GM18511 (cell line): ENCODE results near the gene PNRC1.
"Not testable (repeated sequence)": the region's sequence is repeated elsewhere in the genome, so short reads cannot be mapped to it uniquely, and the experiment has no call there.

Experiments
- ATAC-seq: cut with Tn5 transposase; IDR thresholded peaks from one replicate; pipeline ENCODE4 v1.9.1; 2021; ENCODE audit warnings: mild to moderate bottlenecking, moderate library complexity; ENCODE audit not compliant: unreplicated experiment

The PNRC1 gene

GRCh38 chr6:89058627-89059026 lies 21.9 kb upstream of the PNRC1 start:
- no peak for ATAC-seq

GRCh38 chr6:89059227-89059626 lies 21.3 kb upstream of the PNRC1 start:
- no peak for ATAC-seq

DNA sequence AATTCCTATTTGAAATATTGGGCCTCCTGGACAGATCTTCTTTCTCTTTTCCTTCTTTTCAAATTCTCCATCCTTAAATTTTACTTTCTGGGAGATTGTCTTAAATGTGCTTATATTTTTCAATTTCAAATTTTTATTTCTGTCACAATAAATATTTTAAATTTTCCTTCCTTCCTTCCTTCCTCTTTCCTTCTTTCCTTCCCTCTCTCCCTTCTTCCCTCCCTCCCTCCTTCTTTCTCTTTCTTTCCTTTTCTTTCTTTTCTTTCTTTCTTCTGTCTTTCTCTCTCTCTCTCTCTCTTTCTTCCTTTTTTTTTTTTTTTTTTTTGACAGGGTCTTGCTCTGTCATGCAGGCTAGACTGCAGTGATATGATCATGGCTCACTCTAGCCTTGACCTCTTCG lies 16.7 kb upstream of the PNRC1 start:
- ATAC-seq: no peak

GRCh38 chr6:89064931-89065330 lies 15.6 kb upstream of the PNRC1 start:
- not testable (repeated sequence) for ATAC-seq

GRCh38 chr6:89066121-89066520 lies 14.4 kb upstream of the PNRC1 start:
- not testable (repeated sequence) for ATAC-seq

DNA sequence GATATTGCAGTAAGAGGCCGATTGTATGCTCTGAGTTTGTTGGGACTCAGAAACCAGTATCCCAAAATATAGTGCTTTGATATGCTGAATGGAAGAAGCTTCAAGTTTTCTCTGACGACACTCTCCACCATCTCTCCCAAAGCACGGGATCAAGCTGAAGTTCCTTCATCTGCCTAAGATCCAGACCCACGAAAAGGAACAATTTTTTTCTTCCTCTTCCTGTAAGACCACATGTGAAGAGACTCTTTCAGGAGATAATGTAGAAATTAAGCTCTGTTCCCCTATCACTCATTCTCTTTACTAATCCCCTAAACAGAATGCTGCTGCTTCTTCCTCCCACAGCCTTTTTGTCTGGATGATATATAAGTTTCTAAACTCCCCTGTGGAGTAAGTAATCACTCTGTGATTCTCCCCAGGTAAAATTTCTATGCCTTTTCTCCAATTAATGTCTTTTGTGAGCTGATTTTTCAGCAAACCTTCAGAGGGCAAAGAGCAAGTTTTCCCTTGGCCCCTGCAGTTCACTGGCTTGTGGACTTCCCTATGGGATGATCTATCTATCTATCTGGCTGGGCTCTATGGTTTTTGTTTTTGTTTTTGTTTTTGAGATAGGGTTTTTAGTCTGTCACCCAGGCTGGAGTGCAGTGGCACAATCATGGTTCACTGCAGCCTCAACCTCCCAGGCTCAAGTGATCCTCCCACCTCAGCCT lies 13.5 kb upstream of the PNRC1 start:
- no peak for ATAC-seq

- no peak for ATAC-seq
These were observed 12.8 kb upstream of the PNRC1 start for GRCh38 chr6:89067796-89068195.

DNA sequence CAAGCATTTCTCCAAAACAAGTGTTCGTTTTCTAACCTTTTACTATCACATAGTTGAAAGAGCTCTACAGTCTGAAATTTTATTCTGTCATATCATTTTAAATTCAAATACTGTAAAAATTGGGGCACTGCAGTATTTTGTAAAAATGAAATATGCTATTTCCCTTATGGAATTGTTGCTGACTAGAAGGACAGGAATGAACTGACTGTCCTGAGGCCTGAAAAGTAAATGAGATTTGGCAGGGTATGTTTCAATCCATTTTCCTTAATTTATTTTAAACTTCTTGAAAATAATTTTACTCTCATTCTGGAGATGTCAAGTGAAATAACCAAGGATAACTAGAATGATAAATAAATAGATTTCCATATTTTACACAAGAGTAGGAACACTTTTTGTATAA lies 11.9 kb upstream of the PNRC1 start:
- no peak for ATAC-seq

DNA sequence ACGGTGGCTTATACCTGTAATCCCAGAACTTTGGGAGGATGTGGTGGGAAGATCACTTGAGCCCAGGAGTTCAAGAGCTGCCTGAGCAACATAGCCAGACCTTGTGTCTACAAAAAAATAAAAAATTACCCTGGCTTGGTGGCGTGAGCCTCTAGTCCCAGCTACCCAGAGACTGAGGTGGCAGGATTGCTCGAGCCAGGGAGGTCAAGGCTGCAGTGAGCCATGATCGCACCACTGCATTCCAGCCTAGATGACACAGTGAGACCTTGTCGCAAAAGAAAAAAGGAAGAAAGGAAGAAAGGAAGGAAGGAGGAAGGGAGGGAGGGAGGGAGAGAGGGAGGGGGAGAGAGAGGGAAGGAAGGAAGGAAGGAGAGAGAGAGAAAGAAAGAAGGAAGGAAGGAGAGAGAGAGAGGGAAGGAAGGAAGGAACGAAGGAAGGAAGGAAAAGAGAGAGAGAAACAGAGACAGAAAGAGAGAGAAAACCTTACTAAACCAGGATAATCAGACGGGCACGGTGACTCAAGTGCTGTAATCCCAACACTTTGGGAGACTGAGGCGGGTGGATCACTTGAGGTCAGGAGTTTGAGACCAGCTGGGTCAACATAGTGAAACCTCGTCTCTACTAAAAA lies 10.9 kb upstream of the PNRC1 start:
- ATAC-seq: no peak

- no peak for ATAC-seq
These were observed 9.5 kb upstream of the PNRC1 start for GRCh38 chr6:89071036-89071435.

DNA sequence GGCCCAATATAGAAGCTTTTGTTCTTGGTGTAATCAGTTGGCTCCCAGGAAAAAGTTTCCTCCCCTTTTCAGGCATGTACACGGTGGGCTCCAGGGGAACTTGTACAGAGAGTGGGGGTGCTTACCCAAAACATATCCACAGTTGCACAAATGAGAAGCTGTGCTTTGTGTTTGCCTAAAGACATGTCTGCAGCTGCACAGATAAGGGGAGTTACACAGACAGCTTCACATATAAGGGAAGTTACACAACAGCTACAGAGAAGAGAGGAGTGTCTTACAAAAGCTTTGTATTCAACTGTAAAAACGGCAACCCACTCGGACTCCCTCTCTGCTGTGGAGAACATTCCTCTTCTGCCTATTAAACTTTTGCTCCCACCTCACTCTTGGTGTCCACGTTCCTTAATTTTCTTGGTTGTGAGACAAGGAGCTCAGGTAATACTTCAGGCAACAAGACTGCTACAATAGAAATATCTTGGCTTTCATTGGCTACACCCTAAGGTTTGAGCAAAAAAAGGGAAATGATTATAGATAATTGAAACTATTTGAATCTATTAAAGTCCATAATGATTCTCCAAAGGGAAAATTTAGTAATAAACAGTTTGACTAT lies 7.4 kb upstream of the PNRC1 start:
- no peak for ATAC-seq

DNA sequence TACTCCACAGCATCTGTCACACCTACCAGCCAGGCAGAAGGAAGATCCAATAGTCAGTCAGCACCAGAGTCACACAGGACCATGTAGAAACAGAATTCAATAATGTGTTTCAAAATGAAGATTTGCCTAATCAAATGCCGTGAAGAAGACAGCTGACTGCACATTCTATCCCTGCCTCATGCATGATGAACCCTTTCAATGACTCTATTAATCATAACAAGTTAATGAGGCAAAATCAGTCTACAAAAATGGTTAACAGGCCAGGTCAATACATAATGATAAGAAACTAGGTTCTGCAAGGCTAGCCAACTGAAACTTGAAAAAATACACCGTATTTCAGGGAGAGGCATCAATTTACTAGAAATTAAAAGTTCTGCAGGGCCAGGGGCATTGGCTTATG lies 6.7 kb upstream of the PNRC1 start:
- no peak for ATAC-seq

DNA sequence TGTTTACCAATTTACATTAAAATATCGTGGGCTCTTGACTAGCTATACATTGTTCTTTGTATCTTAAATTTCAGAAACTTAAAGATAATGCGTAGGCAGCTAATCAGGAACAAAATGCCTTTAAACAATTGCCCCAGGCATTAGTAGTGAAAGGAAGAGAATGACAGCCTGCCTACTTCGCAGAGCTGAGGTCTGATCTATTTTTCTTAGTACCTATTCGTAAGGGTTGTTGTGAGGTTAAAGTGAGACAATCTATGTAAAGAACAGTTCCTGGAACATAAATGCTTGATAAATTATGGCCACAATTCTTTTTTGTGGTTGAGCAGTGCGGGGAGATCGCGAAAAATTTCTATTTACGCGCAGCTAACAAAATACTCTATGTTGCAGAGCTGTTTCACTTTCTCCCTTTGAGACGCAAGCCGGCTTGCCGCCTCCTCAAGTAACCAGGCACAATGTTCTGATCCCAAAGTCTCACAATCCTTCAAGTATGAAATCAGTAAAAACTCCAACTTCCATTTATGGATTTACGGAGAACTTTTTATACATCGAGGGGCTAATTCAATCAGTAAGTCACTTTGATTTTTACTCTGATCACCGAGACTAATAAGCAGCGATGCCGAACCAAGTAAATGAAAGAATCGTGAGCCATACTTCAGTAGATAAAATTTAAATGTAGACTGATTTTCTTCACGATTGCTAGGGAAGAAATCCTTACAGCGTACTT lies 878 bp upstream of the PNRC1 start:
- ATAC-seq: peak; percentile 16

GRCh38 chr6:89081129-89081422 lies 525 bp downstream of the PNRC1 start:
- ATAC-seq: peak; percentile 24

DNA sequence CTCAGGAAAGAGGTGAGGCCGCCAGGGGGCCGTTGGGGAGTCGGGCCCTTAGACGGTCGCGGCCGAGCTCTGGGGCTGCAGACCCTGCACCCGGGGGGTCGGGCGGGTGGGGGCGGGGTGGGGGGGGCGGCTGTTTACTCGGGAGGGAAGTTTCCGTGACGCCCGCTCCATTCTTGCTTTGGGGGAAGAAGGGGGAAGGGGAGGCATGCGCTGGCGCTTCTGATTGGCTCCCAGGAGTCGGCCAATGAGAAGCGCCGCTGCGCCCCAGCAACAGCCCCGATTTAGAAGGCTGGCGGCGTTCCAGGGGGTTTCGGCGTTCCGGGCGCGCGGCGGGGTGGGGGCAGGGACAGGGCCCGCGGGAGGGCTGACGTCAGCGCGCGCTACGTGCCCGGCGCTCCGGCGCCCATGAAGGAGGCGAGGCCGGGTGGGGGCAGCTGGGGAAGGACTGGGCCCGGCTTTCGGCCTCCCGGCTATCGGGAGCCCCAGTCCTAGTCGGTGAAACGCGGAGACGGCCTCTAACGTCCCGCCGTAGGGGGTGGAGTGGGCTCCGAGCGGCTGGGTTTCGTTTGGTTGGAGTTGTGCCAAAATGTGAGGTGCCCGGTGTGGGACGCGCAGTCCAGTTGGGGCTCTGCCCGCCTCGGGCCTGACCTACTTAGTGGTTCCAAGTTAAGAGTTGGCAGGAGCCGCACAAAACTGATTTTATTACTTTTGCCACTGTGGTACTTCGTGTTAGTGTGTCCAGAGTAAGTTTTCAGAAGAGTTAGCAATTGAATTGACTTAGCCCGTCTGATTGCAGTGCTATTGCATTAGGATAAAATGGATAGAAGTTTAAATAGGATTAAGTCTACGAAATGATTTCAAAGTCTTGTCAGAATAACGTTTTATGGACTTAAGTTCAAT lies 1.1 kb downstream of the PNRC1 start:
- peak; percentile 59 for ATAC-seq

- no peak for ATAC-seq
These were observed 1.9 kb downstream of the PNRC1 start for GRCh38 chr6:89082486-89082891.

GRCh38 chr6:89084542-89084941 lies 4.0 kb downstream of the PNRC1 start:
- ATAC-seq: no peak

DNA sequence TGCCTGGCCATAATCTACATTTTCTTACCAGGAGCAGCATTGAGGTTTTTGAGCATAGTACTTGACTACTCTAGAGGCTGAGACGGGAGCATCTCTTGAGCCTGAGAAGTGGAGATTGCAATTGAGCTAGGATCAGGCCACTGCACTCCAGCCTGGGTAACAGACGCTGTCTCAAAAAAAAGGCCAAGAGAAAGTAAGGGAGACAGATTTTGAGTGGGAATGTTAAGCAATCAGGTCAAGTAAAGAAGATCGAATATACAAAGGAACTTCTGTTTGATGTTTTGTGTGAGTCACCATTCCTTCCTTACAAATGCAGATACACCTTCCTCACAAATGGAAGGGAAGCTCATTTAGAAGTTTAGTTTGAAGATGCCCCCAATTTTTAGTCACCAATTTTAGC lies 4.4 kb downstream of the PNRC1 start:
- no peak for ATAC-seq

GRCh38 chr6:89085409-89086205 lies 5.1 kb downstream of the PNRC1 start:
- no peak for ATAC-seq

- no peak for ATAC-seq
These were observed 7.3 kb downstream of the PNRC1 start for GRCh38 chr6:89087881-89088280.
